ENCODE measurements around the gene RNF20.
"Not testable (repeated sequence)": the region's sequence is repeated elsewhere in the genome, so short reads cannot be mapped to it uniquely, and the experiment has no call there.

RNF20 gene

GRCh38 chr9:101586651-101587050 is 53.0 kb downstream of the RNF20 start:
- Histone ChIP-seq H3K36me3 (ENCODE audit: control insufficient read depth, insufficient read depth, low read length) (no peaks in the 10 kb centered on the region), H3K4me3 (replicated peaks; ENCODE audit: low read depth, low read length) (no peak overlapping the region), H3K27me3 (replicated peaks; ENCODE audit: control insufficient read depth, insufficient read depth, low read length) (no peaks in the 10 kb centered on the region)
- TF ChIP-seq CTCF (IDR thresholded peaks at IDR 0.05; ENCODE audit: insufficient read depth, low read length, poor library complexity, severe bottlenecking) = no peak
- no peak for DNase-seq (ENCODE audit: extremely low read depth, insufficient read length)

- TF ChIP-seq CTCF (IDR thresholded peaks at IDR 0.05; ENCODE audit: insufficient read depth, low read length, poor library complexity, severe bottlenecking) = no peak
- DNase-seq (ENCODE audit: extremely low read depth, insufficient read length) = no peak
- Histone ChIP-seq H3K4me3 (replicated peaks; ENCODE audit: low read depth, low read length) (no peak overlapping the region), H3K36me3 (ENCODE audit: control insufficient read depth, insufficient read depth, low read length) (no peaks in the 10 kb centered on the region), H3K27me3 (replicated peaks; ENCODE audit: control insufficient read depth, insufficient read depth, low read length) (no peaks in the 10 kb centered on the region)
These were observed 53.8 kb downstream of the RNF20 start for GRCh38 chr9:101587332-101588043.

GRCh38 chr9:101590074-101590473 is 56.4 kb downstream of the RNF20 start:
- not testable (repeated sequence) for H3K27me3 ChIP-seq (replicated peaks; ENCODE audit: control insufficient read depth, insufficient read depth, low read length); DNase-seq (ENCODE audit: extremely low read depth, insufficient read length); H3K36me3 ChIP-seq (ENCODE audit: control insufficient read depth, insufficient read depth, low read length); H3K4me3 ChIP-seq (replicated peaks; ENCODE audit: low read depth, low read length)

- no peak for DNase-seq (ENCODE audit: extremely low read depth, insufficient read length)
- Histone ChIP-seq H3K36me3 (ENCODE audit: control insufficient read depth, insufficient read depth, low read length) (no peaks in the 10 kb centered on the region), H3K4me3 (replicated peaks; ENCODE audit: low read depth, low read length) (no peak overlapping the region), H3K27me3 (replicated peaks; ENCODE audit: control insufficient read depth, insufficient read depth, low read length) (no peaks in the 10 kb centered on the region)
- no peak for TF ChIP-seq CTCF (IDR thresholded peaks at IDR 0.05; ENCODE audit: insufficient read depth, low read length, poor library complexity, severe bottlenecking)
These were observed 57.2 kb downstream of the RNF20 start for GRCh38 chr9:101590901-101591300.

- Histone ChIP-seq H3K4me3 (replicated peaks; ENCODE audit: low read depth, low read length) (no peak overlapping the region), H3K36me3 (ENCODE audit: control insufficient read depth, insufficient read depth, low read length) (no peaks in the 10 kb centered on the region)
- no peak for TF ChIP-seq CTCF (IDR thresholded peaks at IDR 0.05; ENCODE audit: insufficient read depth, low read length, poor library complexity, severe bottlenecking)
These were observed 58.3 kb downstream of the RNF20 start for GRCh38 chr9:101591787-101592446.

GRCh38 chr9:101592788-101593187 is 59.1 kb downstream of the RNF20 start:
- DNase-seq (ENCODE audit: extremely low read depth, insufficient read length) = no peak
- TF ChIP-seq CTCF (IDR thresholded peaks at IDR 0.05; ENCODE audit: insufficient read depth, low read length, poor library complexity, severe bottlenecking) = no peak
- Histone ChIP-seq H3K4me3 (replicated peaks; ENCODE audit: low read depth, low read length) (no peak overlapping the region), H3K27me3 (replicated peaks; ENCODE audit: control insufficient read depth, insufficient read depth, low read length) (no peaks in the 10 kb centered on the region), H3K36me3 (ENCODE audit: control insufficient read depth, insufficient read depth, low read length) (no peaks in the 10 kb centered on the region)

More at GRCh38 chr9:101591787-101592446, 58.3 kb downstream of the RNF20 start:
- no peaks in the 10 kb centered on the region for H3K27me3 ChIP-seq (replicated peaks; ENCODE audit: control insufficient read depth, insufficient read depth, low read length)
- no peak for DNase-seq (ENCODE audit: extremely low read depth, insufficient read length)

All from GM06990 (cell line).